GM19452 (cell line): Measurements from ENCODE around the gene CMTM3.
"Not testable (repeated sequence)": the region's sequence is repeated elsewhere in the genome, so short reads cannot be mapped to it uniquely, and the experiment has no call there.

Experiments used
- ATAC-seq: cut with Tn5 transposase; IDR thresholded peaks from one replicate; pipeline ENCODE4 v1.9.1; 2021; ENCODE audit not compliant: unreplicated experiment

CMTM3 gene

GRCh38 chr16:66631558-66631957 lies 27.1 kb downstream of the CMTM3 start:
- ATAC-seq, result not testable (repeated sequence)

DNA sequence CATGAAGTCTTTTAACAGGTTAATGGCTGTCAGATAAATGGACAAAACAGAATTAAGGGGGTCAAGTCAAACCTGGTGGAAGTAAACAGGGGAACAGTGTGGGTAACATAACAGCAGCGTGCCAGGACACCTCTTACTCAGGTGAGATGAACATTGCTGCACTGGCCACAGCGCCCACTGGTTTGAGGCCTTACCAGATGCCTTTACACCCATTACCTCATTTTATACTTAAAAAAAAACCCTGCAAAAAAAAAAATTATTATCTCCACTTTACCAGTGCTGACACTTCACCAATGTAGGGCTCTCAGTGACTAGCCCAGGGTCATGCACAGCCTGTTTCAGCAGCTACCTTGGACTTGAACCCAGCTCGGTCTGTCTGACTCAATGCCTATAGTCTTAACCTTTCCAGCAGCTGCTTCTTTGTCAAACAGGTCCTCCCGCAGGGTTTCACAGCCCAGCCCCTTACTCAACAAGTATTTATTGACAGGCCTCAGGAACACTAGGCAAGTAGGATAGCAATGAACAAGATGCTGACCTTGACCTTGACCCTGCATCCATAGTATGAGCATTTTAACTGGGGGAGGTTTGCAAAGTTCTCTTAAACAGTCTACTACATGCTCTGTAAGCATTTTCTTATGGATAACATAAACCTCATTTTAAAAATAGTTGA lies 30.2 kb downstream of the CMTM3 start:
- ATAC-seq, result no peak

GRCh38 chr16:66635406-66635805 lies 30.9 kb downstream of the CMTM3 start:
- no peak for ATAC-seq

DNA sequence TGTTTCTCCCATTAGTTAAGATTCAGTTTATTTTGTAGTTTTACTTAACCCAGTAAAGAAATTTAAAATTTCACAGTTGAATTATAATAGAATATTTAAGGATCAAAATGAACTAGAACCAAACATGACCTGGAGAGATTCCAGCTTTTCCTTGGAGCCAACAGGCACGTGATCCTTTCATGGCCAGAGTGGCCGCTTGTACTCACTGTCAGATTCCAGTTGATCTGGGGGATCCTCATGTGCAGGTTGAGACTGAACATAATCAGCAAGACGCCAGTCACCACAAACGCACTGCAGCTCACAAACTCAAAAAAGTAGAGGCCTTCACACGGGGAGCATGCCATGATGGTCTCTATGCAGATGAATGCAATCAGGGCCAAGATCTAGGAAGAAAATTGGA lies 31.7 kb downstream of the CMTM3 start:
- ATAC-seq, result no peak

- ATAC-seq, result no peak
Observed at GRCh38 chr16:66637806-66638205, 33.3 kb downstream of the CMTM3 start.

- no peak for ATAC-seq
Observed at GRCh38 chr16:66639091-66639885, 34.8 kb downstream of the CMTM3 start.

DNA sequence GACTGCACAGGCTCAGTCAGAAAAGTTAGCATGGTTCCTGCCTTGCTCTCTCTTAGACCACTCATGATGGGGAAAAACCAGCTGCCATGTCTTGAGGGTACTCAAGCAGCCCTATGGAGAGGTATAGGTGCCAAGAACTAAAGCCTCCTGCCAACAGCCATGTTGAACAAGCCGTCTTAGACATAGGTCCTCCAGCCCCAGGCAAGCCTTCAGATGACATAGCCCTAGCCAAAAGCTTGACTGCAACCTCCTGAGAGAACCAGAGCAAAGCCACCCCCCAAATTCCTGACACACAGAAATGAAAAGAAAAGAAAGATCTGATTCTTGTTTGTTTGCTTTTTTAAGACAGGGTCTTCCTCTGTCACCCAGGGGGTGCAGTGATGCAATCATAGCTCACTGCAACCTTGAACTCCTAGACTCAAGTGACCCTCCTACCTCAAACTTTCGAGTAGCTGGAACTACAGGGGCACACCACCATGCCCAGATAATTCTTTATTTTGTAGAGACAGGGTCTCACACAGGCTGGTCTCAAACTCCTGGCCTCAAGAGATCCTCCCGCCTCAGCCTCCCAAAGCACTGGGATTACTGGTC lies 36.3 kb downstream of the CMTM3 start:
- ATAC-seq, result no peak

GRCh38 chr16:66641387-66641786 lies 36.9 kb downstream of the CMTM3 start:
- ATAC-seq, result no peak

DNA sequence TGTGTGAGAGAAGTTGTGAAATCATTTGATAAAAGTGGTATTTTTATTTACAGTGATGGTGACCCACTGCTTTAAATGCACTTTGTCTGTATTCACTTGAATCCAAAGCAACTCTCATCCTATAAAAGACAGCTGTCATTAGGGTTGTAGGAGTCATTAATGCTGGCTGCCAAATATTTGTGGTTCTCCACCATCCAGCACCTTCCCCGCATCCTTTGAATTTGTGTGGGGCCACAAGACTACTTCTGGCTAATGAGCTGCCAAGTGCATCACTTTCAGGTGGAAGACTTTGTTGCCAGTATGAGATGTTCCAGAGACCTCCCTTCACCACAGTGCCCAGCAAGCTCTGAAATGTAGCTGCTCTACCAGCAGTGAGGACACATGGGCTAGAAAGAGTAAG lies 43.4 kb downstream of the CMTM3 start:
- ATAC-seq, result no peak

DNA sequence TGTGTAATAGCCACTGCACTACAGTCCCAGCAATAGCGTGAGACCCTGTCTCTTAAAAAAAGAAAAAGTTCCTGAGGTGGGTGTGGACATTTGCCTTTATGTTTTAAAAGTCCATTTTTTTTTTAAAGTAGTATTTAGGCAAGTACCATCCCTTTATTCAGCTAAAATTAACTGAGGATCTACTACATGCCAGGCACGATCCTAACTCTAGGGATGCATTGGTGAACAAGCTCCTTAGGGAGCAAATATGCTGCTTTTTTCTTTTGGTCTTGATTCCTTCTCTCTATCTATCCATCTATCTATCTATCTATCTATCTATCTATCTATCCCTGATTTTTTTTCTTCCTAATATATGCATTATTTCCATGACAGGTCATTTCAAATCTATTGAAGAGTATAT lies 44.7 kb downstream of the CMTM3 start:
- ATAC-seq, result no peak

DNA sequence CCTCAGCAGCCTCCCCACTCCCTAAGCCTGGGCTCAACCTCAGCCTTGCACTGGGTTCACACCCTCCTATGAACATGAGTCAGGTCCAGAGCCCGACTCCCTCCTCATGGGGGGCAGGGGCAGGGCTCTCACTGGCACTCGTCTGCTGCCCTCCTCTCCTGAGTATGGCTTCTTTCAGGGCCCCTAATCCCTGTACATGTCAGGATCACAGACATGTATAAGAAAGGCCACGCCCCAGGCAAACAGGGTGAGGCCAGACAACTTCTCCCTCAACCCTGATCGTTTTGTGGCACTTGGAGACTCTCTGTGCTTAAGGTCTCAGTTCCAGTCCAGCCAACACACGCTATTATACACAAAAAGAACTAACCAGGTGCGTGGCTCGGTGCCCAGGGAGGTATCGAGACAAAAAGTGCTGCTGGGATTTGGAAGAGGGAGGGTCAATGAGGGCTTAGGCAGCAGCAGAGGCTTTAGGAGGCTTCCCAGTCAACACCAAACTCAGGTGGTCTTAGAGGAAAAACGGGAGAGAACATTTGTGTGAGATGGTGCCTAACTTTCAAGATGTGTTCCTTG lies 45.2 kb downstream of the CMTM3 start:
- no peak for ATAC-seq

GRCh38 chr16:66650707-66651473 lies 46.4 kb downstream of the CMTM3 start:
- peak; percentile 87 for ATAC-seq

GRCh38 chr16:66651474-66651765 lies 46.9 kb downstream of the CMTM3 start:
- no peak for ATAC-seq

GRCh38 chr16:66651965-66652364 lies 47.5 kb downstream of the CMTM3 start:
- ATAC-seq, result no peak

DNA sequence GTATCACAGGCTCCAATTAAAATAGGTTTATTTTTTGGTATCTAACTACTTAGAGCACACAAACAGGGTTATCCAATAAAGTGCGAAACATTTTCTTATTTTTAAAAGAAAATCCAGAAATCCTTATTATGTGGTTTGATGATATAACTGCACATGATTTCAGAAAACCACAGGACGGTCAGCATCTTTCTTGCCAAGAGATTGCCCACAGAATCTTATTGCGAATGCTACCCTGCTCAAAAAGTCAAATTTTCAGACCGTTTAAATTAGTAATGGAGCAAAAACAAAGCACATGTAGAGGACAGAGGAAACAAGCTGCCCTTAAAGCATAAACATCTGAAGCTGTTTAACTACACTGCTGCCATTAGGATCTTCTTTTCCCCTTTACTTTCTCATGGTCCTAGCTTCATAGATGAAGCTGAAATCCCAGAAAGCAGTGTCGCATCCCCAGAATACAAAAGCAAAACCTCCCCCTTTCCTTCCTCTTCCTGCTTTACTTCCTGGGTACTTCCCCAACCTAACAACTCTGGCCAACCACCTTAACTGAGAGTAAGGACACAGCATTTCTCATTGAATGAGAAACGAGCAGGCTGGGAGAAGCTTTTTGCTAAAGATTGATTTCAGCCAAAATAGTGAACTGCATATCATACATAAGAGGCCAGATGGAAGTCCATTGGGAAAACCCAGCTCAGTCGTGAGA lies 48.3 kb downstream of the CMTM3 start:
- no peak for ATAC-seq

- ATAC-seq, result no peak
Observed at GRCh38 chr16:66653581-66654350, 49.3 kb downstream of the CMTM3 start.

DNA sequence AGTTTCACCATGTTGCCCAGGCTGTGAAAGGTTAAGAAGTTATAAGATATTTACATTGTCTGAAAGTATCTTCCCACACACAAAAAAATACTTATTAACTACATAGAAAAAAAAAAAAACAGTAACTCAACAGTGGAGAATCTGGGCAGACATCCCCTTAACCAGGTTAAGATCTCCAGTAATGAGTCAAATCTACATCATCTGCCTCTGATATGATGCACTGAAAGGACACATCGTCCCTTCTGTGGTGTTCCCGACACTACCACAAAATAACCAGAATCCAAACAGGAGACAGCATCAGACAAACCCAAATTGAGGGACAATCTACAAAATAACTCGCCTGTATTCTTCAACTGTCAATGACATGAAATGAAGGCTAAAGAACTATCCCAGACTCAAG lies 52.0 kb downstream of the CMTM3 start:
- ATAC-seq, result no peak

- ATAC-seq, result no peak
Observed at GRCh38 chr16:66658143-66658859, 53.8 kb downstream of the CMTM3 start.

GRCh38 chr16:66658860-66659190 lies 54.3 kb downstream of the CMTM3 start:
- no peak for ATAC-seq
